GM12891 (cell line): ENCODE data around the gene RHOU. TPM values are rescaled to one million over a fixed set of nuclear protein-coding genes. Genes with fewer than 3 reads are reported as not detected.
"Not testable (repeated sequence)": the region's sequence is repeated elsewhere in the genome, so short reads cannot be mapped to it uniquely, and the experiment has no call there.

Experiments
- DNase-seq: peaks from one replicate; pipeline ENCODE4 v3.0.0; 2011; ENCODE audit warnings: low spot score; ENCODE audit not compliant: insufficient read length
- FAIRE-seq: peaks from 2 replicates; lab custom pipeline; 2011; peaks lifted over from hg19 to GRCh38; lab: Jason Lieb, UNC
- PAX5 ChIP-seq: IDR thresholded peaks from 2 replicates; pipeline ENCODE4 v1.6.1; 2011; ENCODE audit warnings: low read length, moderate library complexity, mild to moderate bottlenecking; ENCODE audit not compliant: insufficient read depth, severe bottlenecking
- POLR2A ChIP-seq: IDR thresholded peaks from 2 replicates; pipeline ENCODE4 v1.6.1; 2011; ENCODE audit warnings: low read depth, low read length, control low read depth
- POLR2AphosphoS5 ChIP-seq: IDR thresholded peaks from 2 replicates; pipeline ENCODE4 v1.6.1; 2011; ENCODE audit warnings: low read depth, low read length, control low read depth
- POU2F2 ChIP-seq: IDR thresholded peaks from 2 replicates; pipeline ENCODE4 v1.6.1; 2011; ENCODE audit warnings: low read depth, mild to moderate bottlenecking, control low read depth, low read length, moderate library complexity
- SPI1 ChIP-seq: IDR thresholded peaks from 2 replicates; pipeline ENCODE4 v1.6.1; 2011; ENCODE audit warnings: low read depth, low read length, control low read depth
- TAF1 ChIP-seq: IDR thresholded peaks from 2 replicates; pipeline ENCODE4 v1.6.1; 2011; ENCODE audit warnings: low read depth, low read length, control low read depth
- polyA plus RNA-seq: library from polyadenylated mRNA; unstranded; fragments of >200 nt; gene quantifications from one replicate; pipeline ENCODE4 v1.2.1, GENCODE V29; 2012; ENCODE audit warnings: low read depth, missing spikeins, inconsistent platforms; ENCODE audit not compliant: missing spikeins

Gene RHOU
- 0.01 TPM for polyA plus RNA-seq

DNA sequence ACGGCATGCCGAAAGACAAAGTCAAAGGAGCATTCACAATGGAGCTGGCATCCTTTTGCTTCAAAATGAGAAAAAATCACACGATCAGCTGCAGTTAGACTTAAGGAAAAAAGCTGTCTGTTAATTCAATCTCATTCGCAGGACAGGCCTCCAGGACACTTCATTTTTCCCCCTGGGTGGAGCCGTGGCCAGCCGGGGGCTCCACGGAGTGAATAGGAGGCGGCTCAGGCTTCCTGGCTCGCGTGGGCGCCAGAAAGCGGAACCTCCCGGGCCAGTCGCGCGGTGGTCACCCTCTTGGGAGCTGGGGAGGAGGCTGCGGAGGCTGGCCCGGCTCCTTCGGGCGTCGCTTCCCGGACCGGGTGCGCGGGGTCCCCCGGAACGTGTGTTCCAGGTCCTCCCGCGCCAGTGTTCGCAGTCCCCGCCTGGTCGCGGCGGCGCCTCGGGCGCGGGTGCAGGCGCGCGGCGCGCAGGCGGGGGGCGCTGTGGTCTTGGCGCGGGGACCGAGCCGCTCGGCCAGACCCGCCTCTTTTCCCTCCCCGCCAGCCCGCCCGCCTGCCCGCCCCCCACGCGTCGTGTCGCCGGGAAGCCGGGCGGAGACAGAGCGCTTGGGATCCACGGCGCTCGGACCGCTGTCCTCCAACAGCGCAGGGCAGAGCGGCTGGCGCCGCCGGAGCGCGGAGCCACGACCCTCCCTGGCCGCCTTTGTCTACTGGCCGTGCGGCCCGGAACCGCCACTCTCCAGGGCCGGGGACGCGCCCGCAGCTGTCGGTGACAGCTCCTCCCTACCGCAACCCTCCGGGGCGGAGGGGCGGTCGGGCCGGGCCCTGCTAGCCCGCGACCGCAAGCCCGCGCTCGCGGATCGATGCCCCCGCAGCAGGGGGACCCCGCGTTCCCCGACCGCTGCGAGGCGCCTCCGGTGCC lies at the start of gene RHOU:
Gene RHOU (plus strand): TSS at position 599 of the 921 bp plus-strand sequence. CDS start 264 bp downstream, at position 863.
- DNase-seq (peak; percentile 32), FAIRE-seq (no peak)
- TF ChIP-seq POLR2A = no peak
- no peak for TF ChIP-seq POLR2AphosphoS5
- no peak for TF ChIP-seq PAX5
- TF ChIP-seq TAF1 = no peak
- TF ChIP-seq POU2F2 = no peak
- no peak for TF ChIP-seq SPI1

DNA sequence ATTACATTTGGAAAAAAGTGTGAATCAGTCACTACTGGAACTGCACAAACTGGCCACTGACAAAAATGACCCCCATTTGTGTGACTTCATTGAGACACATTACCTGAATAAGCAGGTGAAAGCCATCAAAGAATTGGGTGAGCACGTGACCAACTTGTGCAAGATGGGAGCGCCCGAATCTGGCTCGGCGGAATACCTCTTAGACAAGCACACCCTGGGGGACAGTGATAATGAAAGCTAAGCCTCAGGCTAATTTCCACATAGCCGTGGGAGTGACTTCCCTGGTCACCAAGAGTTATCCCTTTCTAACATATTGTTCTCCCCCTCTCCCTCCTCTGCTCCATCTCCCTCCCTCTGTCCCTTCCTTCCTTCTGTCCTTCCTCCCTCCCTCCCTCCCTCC lies 47.7 kb upstream of the RHOU start:
- FAIRE-seq = no peak

DNA sequence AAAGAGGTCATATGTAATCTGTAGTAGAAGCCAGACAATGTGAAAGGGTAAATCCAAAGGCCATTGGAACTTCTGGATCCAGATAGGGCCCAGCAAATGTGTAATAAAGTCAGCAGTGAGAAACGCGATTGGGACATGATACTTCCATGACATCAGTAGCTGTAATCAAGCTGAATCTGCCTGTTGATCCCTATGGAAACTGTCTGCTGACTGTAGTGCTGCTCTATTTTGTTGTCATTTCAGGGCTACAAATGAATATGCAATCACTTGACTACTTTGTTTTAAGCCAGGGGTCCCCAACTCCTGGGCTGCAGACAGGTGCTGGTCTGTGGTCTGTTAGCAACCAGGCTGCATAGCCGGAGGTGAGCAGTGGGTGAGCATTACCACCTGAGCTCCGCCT lies 46.0 kb upstream of the RHOU start:
- TF ChIP-seq SPI1 (no peak), TAF1 (no peak), POLR2A (no peak), POU2F2 (no peak), POLR2AphosphoS5 (no peak), PAX5 (no peak)
- FAIRE-seq (no peak), DNase-seq (no peak)

More for the DNA sequence above, 47.7 kb upstream of the RHOU start:
- TF ChIP-seq POLR2AphosphoS5 (no peak), PAX5 (no peak), TAF1 (no peak), POLR2A (no peak), SPI1 (no peak), POU2F2 (no peak)
- DNase-seq = no peak

DNA sequence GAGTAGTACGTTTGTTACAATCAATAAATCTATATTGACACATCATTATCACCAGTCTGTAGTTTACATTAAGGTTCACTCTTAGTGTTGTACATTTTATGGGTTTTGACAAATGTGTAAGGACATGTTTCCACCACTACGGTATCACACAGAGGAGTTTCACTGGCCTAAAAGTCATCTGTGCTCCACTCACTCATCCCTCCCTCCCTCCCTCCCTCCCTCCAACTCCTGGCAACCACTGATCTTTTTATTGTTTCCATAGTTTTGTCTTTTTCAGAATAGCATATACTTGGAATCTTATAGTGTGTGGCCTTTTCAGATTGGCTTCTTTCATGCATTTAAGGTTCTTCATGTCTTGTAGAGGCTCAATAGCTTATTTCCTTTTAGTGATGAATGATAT lies 44.1 kb upstream of the RHOU start:
- FAIRE-seq = no peak
- no peak for TF ChIP-seq POLR2A
- no peak for TF ChIP-seq POLR2AphosphoS5
- no peak for TF ChIP-seq SPI1
- TF ChIP-seq POU2F2 = no peak
- TF ChIP-seq TAF1 = no peak
- no peak for TF ChIP-seq PAX5
- no peak for DNase-seq

DNA sequence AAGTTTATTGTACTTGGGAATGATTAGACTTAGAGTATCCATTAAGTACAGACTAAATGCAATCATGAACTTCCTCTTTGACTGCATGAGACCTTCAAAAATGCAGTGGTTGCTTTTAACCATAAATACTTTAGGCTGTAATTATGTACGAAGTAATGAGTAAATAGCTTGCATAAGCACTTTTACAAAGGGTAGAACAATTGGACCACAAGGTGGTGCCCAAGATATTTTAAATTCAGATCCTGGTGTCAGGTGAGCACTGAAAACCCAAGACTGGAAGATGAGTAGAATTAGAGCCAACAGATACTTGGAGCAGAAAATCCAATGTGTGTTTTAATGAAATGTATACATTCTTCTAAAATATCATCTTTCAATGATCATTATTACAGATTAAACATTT lies 43.4 kb upstream of the RHOU start:
- FAIRE-seq = no peak
- TF ChIP-seq POU2F2 = no peak
- no peak for TF ChIP-seq POLR2A
- no peak for TF ChIP-seq POLR2AphosphoS5
- no peak for TF ChIP-seq SPI1
- no peak for TF ChIP-seq TAF1
- TF ChIP-seq PAX5 = no peak
- no peak for DNase-seq

DNA sequence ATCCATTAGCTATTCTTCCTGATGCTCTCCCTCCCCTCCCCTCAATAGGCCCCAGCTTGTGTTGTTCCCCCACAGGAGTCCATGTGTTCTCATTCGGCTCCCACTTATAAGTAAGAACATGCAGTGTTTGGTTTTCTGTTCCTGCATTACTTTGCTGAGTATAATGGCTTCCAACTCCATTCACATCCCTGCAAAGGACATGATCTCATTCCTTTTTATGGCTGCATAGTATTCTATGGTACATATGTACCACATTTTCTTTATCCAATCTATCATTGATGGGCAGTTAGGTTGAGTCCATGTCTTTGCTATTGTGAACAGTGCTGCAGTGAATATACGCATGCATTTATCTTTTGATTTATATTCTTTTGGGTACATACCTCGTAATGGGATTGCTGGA lies 40.8 kb upstream of the RHOU start:
- FAIRE-seq, DNase-seq: not testable (repeated sequence)

DNA sequence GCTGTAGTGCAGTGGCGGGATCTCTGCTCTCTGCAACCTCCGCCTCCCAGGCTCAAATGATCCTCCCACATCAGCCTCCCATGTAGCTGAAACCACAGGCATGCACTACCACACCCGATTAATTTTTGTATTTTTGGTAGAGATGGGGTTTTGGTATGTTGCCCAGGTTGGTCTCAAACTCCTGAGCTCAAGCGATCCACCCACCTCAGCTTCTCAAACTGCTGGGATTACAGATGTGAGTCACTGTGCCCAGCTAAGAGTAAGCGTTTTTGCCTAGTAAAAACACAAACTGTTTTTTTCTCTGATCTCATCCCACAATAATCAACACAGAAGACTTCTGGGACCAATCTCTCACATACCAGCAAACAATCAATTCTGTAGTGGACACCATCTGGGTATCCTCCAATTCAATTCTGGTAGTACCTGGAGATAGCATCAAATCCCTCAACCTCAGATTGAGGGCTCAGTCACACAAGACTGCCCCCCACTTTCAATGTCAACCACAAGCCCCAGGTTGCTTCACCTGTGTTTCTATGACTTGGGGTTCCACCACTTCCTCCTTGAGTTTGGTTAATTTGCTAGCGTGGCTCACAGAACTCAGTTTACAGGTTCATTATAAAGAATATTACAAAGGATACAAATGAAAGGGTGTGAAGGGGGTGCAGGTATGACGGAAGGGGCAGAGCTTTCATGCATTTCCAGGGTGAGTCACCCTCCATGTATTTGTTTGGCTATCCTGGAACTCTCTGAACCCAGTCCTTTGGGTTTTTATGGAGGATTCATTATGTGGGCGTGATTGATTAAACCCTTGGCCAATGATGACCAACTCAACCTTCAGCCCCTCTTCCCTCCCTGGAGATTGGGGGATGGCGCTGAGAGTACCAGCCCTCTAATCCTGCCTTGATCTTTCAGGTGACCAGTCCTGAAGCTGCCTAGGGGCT lies 40.0 kb upstream of the RHOU start:
- no peak for FAIRE-seq
- no peak for TF ChIP-seq POLR2AphosphoS5
- no peak for DNase-seq

DNA sequence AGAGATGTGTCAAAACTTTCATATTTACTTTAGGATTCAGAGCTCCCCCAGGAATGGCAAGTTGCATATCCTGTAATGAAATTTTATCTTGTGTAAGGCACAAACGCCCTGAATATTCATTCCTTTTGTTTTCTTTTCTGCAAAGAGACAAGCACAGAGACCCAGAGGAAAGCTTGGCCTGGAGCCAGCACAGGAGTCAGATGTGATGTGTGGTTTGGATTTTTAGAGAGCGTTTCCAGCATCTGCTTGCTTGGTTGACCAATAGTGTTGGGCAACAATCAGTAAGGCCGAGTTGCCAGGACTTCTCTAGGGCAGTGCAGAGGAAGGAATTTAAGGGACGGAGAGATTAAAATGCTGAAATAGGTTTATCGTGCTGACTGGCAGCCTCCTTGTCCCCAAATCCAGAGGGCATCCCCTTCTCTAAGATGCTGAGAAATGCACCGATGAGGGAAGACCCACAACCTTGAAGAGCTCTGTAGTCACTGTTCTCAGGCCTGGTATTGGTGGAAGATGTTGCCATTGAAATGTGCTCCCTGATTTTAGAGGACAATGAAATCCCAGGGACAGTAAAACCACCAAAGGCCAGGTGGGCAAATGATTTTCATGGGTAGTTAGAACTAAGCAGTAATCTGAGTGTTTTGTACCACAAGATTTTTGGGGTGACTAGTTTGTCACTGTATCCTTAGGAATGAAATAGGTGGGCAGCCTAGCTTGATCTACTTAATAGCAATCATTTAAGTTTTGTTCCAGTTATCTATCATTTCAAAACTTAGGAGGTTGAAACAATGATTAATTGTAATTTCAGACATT lies 37.9 kb upstream of the RHOU start:
- FAIRE-seq = no peak
- DNase-seq = no peak
- TF ChIP-seq TAF1 = no peak
- no peak for TF ChIP-seq POLR2AphosphoS5
- TF ChIP-seq POU2F2 = no peak
- no peak for TF ChIP-seq SPI1
- no peak for TF ChIP-seq PAX5
- no peak for TF ChIP-seq POLR2A

DNA sequence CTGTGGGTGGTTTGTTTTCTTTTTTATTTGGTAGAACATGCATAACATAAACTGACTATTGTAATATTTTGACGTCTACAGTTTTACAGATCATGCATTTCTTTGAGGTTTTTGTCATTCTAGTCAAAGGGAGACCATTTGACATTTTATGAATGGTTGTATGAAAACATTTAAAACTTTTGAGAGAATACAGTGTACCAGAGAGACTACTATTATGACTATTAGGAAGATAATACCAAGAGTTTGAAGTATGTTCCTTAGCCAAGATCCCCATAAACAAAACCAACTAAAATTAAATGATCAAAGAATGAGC lies 37.3 kb upstream of the RHOU start:
- DNase-seq (no peak), FAIRE-seq (no peak)
- TF ChIP-seq TAF1 (no peak), POU2F2 (no peak), PAX5 (no peak), POLR2AphosphoS5 (no peak)

DNA sequence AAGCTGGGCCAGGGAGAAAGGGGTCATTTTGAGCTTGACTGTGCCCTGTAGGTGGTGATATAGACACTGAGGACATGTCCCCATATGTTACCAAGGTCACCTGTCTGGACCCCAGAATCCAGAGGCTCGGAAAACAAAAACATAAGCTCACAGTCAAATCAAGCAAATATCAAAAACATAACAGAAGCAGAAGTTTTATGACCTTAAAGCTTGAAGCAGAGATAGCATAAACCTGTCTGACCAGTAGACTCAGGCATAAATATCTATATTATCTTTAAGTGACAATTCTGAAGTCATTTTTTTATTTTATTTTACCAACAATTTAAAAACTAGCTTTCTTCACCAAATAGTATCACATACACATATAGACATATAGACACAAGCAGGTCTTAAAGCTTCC lies 32.8 kb upstream of the RHOU start:
- DNase-seq (no peak), FAIRE-seq (no peak)
- TF ChIP-seq SPI1 (no peak), POLR2A (no peak), TAF1 (no peak), POLR2AphosphoS5 (no peak), POU2F2 (no peak), PAX5 (no peak)
